GM23338 (cell line): ENCODE results near the gene TK1.

Source experiments
- CREB1 ChIP-seq: fragments of 250-450 bp; sonication (Bioruptor Pico); IDR thresholded peaks from 2 replicates; pipeline ENCODE4 v1.5.0; 2020; ENCODE audit warnings: low read depth, mild to moderate bottlenecking, moderate library complexity
- CTCF ChIP-seq, 2 experiments: fragments of 200-600 bp in 1 of 2; sonication (generic) in 1 of 2; conservative IDR thresholded peaks; 2 replicates each; pipeline versions ENCODE4 v1.5.1 to v1.6.1; 2016 to 2017; ENCODE audit warnings: antibody characterized with exemption in 2 of 2, low read depth in 2 of 2, mild to moderate bottlenecking in 2 of 2, moderate library complexity in 1 of 2
- EZH2 ChIP-seq: fragments of 200-600 bp; sonication (generic); IDR thresholded peaks from one replicate; pipeline ENCODE4 v1.8.0; 2017; ENCODE audit warnings: antibody characterized with exemption, mild to moderate bottlenecking, low read depth; ENCODE audit not compliant: unreplicated experiment
- EZH2phosphoT487 ChIP-seq: fragments of 200-600 bp; sonication (generic); IDR thresholded peaks from one replicate; pipeline ENCODE4 v1.8.1; 2018; ENCODE audit warnings: antibody characterized with exemption; ENCODE audit not compliant: unreplicated experiment
- JUNB ChIP-seq: IDR thresholded peaks from one replicate; pipeline ENCODE4 v1.6.1; 2016; ENCODE audit warnings: antibody characterized with exemption; ENCODE audit not compliant: unreplicated experiment
- NANOG ChIP-seq: IDR thresholded peaks from 2 replicates; pipeline ENCODE4 v1.6.1; 2016; ENCODE audit warnings: antibody characterized with exemption, borderline replicate concordance
- POLR2AphosphoS5 ChIP-seq: IDR thresholded peaks from 2 replicates; pipeline ENCODE4 v1.6.1; 2016; ENCODE audit warnings: antibody characterized with exemption, low read depth
- REST ChIP-seq: IDR thresholded peaks from one replicate; pipeline ENCODE4 v1.6.1; 2018; ENCODE audit warnings: antibody characterized with exemption; ENCODE audit not compliant: unreplicated experiment
- ZNF331 ChIP-seq: fragments of 250-450 bp; sonication (Bioruptor Pico); IDR thresholded peaks from 2 replicates; pipeline ENCODE4 v1.5.0; 2020; ENCODE audit warnings: low read depth, mild to moderate bottlenecking, moderate library complexity

- TF ChIP-seq NANOG (no peak), CTCF (conservative IDR thresholded peaks at IDR 0.05; ENCODE audit: low read depth in 2 of 2) (no peak), REST (no peak), CREB1 (no peak), POLR2AphosphoS5 (no peak), EZH2phosphoT487 (no peak), EZH2 (no peak), ZNF331 (CRISPR knock-in tag) (no peak), JUNB (no peak)
These were observed 6.3 kb downstream of the TK1 start for GRCh38 chr17:78180508-78180907.
